HuH-7 (cell line): Measurements from ENCODE around the gene DDX39B.
"Not testable (repeated sequence)": the region's sequence is repeated elsewhere in the genome, so short reads cannot be mapped to it uniquely, and the experiment has no call there.

Source experiments
- DNase-seq: peaks from one replicate; pipeline ENCODE4 v3.0.0; 2011; ENCODE audit warnings: low spot score

DDX39B gene

GRCh38 chr6:31541658-31542521 is at the start of gene DDX39B:
Gene DDX39B, minus strand, starts transcription at chr6:31542003. Its CDS starts 1,471 bp downstream, at chr6:31540532.
- DNase-seq, result peak; percentile 81

DNA sequence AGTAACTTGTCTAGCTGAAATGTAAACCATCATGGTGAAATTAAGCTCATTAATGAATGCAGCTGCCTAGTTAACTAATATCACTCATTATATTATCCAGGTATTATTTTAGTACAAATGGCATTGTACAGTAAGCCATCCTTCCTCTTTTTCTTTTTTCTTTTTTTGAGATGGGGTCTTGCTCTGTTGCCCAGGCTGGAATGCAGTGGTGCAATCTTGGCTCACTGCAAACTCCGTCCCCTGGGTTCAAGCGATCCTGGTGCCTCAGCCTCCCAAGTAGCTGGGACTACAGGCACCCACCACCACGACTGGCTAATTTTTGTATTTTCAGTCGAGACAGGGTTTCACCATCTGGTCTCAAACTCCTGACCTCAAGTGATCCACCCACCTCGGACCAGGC is 48.9 kb upstream of the DDX39B start:
- DNase-seq, result not testable (repeated sequence)

GRCh38 chr6:31588871-31589650 is 47.3 kb upstream of the DDX39B start:
- no peak for DNase-seq

- no peak for DNase-seq
Observed at GRCh38 chr6:31587791-31588777, 46.3 kb upstream of the DDX39B start.

DNA sequence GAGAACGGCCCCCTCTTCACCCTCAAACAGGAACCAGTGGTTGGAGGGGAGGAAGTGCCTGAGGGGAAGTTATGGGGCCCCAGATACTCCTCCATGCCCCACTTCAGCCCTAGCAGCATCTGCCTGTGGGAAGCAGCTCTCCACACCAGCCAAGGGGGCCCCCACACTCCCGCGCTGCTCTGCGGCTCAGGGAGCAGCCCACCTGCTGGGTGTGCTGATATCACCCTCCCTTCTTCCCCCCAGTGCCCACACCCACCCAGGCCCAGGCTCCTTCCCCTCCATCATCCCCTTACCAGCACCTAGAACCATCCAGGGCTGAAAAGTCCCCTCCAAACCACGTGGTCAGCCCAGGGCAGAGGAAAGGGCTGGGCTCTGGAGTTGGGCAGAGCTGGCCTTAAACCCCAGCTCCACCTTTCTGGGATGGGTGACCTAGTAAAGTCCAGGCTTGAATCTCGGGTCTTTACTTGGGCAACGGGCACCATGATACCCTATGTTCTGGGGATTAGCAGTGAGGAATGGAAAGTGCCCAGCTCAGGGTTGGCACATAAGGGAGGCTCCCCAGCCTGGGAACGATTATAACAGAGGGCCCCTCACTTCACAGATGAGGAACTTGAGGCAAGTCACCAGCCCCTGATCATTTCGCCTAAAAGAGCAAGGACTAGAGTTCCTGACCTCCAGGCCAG is 44.9 kb upstream of the DDX39B start:
- no peak for DNase-seq

- DNase-seq, result no peak
Observed at GRCh38 chr6:31586008-31586407, 44.2 kb upstream of the DDX39B start, which contains the start of gene LST1. Gene LST1, plus strand, starts transcription at chr6:31586277. Its CDS starts 1,023 bp downstream, at chr6:31587300.

GRCh38 chr6:31585491-31585890 is 43.7 kb upstream of the DDX39B start:
- no peak for DNase-seq

DNA sequence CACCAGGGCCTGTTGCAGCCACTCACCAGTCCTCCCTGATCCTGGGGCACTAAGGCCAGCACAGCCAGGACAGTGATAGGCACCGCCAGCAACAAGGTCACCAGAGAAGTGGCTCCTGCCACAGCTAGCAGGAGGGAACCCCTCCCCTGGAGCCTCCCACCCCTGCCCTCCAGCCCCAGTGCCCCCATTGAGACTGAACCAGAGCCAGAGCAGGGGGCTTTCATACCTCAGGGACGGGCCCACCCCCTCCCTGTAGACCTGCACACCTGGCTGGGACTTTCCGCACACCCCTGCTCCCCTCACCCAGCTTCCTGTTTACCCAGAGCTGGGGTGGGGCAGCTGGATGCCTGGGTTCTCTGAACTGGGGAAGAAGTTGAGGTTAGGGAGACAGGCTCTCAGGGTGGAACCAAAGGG is 40.4 kb upstream of the DDX39B start, which contains the start of gene LTB:
LTB (minus strand) TSS at position 195 of the 414 bp plus-strand sequence; CDS start at position 188, 7 bp downstream.
- DNase-seq, result no peak

- no peak for DNase-seq
Observed at GRCh38 chr6:31581434-31582229, 39.8 kb upstream of the DDX39B start.

- peak; percentile 81 for DNase-seq
Observed at GRCh38 chr6:31580807-31581433, 39.1 kb upstream of the DDX39B start.

DNA sequence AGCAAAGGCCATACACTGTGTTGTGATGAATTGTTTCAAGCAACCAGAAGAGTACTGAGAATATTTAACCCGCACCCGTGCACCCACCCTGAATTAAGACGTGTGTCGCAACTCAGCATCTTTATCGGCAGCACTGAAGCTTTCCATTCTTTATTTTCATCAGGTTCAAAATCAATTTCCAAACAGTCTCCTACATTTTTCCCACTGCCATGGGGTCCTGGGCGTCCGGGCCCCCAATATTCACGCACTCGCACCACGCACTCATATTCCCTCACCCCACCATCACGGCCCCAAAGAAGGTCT is 38.6 kb upstream of the DDX39B start:
- DNase-seq, result no peak

DNA sequence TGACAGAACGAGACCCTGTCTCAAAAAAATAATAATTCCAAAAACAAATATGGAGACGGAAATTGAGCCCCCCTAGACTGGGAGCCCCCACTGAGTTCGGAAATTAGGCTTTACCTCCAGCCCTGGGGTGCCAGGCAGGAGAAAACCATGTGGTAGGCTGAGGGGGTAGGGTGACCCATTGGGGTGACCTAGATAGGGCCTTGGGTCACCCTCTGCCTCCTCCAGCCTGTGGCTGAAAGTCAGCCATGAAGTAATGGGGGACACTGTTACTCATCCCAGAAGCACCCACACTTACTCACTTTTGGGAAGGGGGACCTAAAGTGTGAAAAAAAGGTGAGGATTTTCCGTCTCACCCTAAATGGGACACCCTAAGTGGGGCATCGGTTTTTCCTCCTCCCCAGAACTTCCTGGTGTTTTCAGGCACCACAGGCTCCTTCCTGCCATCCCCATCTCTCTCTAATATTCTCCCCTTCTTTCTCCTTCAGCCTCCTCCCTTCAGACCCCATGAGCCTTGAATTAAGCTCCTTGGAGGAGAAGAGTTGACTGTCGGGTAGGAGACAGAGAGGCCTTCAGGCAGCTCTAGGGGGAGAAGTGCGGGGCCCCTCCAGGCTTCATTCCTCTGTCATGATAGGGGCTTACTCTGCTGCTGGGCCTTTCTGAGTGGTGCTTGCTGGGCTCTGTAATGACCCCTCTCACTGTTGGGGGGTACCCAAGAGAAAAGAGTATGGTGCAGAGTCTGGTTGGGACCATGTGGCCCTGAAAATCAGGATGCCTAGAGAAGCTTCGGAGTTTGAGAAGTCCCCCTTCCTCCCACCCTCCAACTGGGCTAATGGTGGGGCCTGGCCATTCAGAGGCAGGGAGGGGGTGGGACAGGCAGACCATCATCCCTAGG is 38.0 kb upstream of the DDX39B start:
- DNase-seq, result no peak

DNA sequence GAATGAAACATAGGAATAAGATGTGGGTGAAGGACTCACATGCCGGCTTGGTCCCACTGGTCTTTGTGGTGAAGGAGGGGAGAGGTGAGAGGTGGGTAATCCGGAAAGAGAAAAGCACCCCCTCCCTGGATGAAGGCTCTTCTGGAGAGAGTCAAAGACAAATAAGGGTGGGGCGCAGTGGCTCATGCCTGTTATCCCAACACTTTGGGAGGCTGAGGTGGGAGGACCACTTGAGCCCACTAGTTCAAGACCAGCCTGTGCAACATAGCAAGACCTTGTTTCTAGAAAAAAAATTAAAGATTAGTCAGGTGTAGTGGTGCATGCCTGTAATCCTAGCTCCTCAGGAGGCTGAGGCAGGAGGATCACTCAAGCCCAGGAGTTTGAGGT is 37.3 kb upstream of the DDX39B start:
- DNase-seq, result no peak

GRCh38 chr6:31578184-31579118 is 36.6 kb upstream of the DDX39B start:
- DNase-seq, result no peak

- DNase-seq, result no peak
Observed at GRCh38 chr6:31577579-31577966, 35.8 kb upstream of the DDX39B start.

DNA sequence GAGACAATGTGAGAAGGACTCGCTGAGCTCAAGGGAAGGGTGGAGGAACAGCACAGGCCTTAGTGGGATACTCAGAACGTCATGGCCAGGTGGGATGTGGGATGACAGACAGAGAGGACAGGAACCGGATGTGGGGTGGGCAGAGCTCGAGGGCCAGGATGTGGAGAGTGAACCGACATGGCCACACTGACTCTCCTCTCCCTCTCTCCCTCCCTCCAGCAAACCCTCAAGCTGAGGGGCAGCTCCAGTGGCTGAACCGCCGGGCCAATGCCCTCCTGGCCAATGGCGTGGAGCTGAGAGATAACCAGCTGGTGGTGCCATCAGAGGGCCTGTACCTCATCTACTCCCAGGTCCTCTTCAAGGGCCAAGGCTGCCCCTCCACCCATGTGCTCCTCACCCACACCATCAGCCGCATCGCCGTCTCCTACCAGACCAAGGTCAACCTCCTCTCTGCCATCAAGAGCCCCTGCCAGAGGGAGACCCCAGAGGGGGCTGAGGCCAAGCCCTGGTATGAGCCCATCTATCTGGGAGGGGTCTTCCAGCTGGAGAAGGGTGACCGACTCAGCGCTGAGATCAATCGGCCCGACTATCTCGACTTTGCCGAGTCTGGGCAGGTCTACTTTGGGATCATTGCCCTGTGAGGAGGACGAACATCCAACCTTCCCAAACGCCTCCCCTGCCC is 35.2 kb upstream of the DDX39B start:
- DNase-seq, result no peak
